ENCODE data around the gene PI16. TPM values are rescaled to one million over a fixed set of nuclear protein-coding genes. Genes with fewer than 3 reads are reported as not detected.

PI16 gene
- total and polyA plus RNA-seq, 2 of the 13 experiments (the other 11 are each of a cell fraction or from before 2014, with no cell fraction given), result not detected

DNA sequence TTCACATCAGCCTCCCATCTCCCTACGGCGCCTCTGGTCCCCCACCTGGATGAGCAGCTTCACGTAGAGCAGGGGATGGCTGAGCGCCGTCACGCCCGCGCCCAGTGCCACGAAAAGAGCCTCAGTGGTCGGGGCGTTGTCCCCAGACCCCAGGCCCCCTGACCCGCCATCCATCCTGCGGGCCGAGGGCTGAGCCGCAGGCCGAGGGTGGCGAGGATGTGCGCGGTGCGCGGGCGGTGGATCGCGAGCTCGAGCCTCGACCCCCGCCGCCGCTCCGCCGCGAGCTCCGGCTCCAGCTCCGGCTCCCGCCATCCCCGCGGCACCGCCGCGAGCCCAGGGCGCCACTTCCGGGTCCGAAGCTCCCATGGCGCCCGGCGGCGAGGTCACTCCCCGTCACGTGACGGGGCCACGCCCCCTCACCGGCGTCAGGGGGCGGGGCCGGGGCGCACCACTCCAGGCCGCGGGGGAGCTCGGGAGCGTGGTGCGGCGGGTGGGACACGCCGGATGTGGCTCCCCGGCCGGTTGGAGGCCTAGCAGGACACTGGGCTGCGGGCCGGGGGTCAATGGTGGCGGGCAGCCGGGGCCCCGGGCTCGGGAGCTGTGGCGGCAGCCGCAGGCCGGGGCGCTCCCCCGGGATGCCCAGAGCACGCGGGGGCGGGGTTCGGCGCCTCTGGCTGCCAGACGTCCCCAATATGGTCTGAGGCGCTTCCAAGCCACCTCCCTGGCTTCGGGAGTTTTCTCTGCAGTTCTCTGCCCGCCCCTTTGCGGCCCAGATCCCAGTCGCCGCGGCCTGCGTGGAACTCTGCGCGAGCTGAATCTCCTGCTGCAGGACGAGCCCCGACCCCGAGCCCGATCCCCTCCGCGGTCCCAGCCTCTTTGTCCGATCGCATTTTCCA lies 31.5 kb downstream of the PI16 start, which contains the start of gene MTCH1 (continued):
- TF ChIP-seq, protein P1, sequence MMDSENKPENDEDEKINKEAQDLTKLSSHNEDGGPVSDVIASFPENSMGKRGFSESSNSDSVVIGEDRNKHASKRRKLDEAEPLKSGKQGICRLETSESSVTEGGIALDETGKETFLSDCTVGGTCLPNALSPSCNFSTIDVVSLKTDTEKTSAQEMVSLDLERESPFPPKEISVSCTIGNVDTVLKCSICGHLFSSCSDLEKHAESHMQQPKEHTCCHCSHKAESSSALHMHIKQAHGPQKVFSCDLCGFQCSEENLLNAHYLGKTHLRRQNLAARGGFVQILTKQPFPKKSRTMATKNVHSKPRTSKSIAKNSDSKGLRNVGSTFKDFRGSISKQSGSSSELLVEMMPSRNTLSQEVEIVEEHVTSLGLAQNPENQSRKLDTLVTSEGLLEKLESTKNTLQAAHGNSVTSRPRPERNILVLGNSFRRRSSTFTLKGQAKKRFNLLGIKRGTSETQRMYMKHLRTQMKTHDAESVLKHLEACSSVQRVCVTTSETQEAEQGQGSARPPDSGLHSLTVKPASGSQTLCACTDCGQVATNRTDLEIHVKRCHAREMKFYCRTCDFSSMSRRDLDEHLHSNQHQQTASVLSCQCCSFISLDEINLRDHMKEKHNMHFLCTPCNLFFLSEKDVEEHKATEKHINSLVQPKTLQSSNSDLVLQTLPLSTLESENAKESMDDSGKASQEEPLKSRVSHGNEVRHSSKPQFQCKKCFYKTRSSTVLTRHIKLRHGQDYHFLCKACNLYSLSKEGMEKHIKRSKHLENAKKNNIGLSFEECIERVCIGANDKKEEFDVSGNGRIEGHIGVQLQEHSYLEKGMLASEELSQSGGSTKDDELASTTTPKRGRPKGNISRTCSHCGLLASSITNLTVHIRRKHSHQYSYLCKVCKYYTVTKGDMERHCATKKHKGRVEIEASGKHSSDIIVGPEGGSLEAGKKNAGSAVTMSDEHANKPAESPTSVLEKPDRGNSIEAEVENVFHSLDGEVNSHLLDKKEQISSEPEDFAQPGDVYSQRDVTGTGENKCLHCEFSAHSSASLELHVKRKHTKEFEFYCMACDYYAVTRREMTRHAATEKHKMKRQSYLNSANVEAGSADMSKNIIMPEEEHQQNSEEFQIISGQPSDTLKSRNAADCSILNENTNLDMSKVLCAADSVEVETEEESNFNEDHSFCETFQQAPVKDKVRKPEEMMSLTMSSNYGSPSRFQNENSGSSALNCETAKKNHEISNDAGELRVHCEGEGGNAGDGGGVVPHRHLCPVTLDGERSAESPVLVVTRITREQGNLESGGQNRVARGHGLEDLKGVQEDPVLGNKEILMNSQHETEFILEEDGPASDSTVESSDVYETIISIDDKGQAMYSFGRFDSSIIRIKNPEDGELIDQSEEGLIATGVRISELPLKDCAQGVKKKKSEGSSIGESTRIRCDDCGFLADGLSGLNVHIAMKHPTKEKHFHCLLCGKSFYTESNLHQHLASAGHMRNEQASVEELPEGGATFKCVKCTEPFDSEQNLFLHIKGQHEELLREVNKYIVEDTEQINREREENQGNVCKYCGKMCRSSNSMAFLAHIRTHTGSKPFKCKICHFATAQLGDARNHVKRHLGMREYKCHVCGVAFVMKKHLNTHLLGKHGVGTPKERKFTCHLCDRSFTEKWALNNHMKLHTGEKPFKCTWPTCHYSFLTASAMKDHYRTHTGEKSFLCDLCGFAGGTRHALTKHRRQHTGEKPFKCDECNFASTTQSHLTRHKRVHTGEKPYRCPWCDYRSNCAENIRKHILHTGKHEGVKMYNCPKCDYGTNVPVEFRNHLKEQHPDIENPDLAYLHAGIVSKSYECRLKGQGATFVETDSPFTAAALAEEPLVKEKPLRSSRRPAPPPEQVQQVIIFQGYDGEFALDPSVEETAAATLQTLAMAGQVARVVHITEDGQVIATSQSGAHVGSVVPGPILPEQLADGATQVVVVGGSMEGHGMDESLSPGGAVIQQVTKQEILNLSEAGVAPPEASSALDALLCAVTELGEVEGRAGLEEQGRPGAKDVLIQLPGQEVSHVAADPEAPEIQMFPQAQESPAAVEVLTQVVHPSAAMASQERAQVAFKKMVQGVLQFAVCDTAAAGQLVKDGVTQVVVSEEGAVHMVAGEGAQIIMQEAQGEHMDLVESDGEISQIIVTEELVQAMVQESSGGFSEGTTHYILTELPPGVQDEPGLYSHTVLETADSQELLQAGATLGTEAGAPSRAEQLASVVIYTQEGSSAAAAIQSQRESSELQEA (CRISPR knock-in tag; IDR thresholded peaks at IDR 0.05; ENCODE audit: not compliant biosample characterization), result no peak
- TF ChIP-seq ZNF773 (CRISPR knock-in tag; IDR thresholded peaks at IDR 0.05; ENCODE audit: borderline replicate concordance) (no peak), TBX2 (CRISPR knock-in tag; IDR thresholded peaks at IDR 0.05; ENCODE audit: borderline replicate concordance) (peak; percentile 74), ZSCAN22 (CRISPR knock-in tag; IDR thresholded peaks at IDR 0.05) (peak; percentile 33; the same call in 1 of the 2 replicates), ZC3H4 (CRISPR knock-in tag; IDR thresholded peaks at IDR 0.05; ENCODE audit: borderline replicate concordance) (no peak), TEAD2 (CRISPR knock-in tag; IDR thresholded peaks at IDR 0.05) (no peak), AGO2 (optimal IDR thresholded peaks at IDR 0.05; ENCODE audit: low read depth, low read length) (peak; percentile 84), ZNF24 (IDR thresholded peaks at IDR 0.05) (0 out of 2 replicates have a peak, but pooled peaks have one; percentile 68), ADNP (CRISPR knock-in tag; IDR thresholded peaks at IDR 0.05) (no peak), MTA1 (CRISPR knock-in tag; IDR thresholded peaks at IDR 0.05; ENCODE audit: borderline replicate concordance) (0 out of 2 replicates have a peak, but pooled peaks have one; percentile 18), HIVEP1 (CRISPR knock-in tag; IDR thresholded peaks at IDR 0.05) (no peak), GFI1 (CRISPR knock-in tag; IDR thresholded peaks at IDR 0.05; ENCODE audit: borderline replicate concordance) (peak; percentile 52; the same call in 1 of the 2 replicates), SP4 (CRISPR knock-in tag; IDR thresholded peaks at IDR 0.05) (peak; percentile 99), SP5 (CRISPR knock-in tag; IDR thresholded peaks at IDR 0.05; ENCODE audit: borderline replicate concordance, low read depth) (peak; percentile 83), ZNF777 (CRISPR knock-in tag; IDR thresholded peaks at IDR 0.05) (no peak), IKZF1 (IDR thresholded peaks at IDR 0.05) (no peak), NFRKB (IDR thresholded peaks at IDR 0.05) (no peak), SUZ12 (IDR thresholded peaks at IDR 0.05; ENCODE audit: low read depth, low read length) (no peak)
- TF ChIP-seq, protein P2, sequence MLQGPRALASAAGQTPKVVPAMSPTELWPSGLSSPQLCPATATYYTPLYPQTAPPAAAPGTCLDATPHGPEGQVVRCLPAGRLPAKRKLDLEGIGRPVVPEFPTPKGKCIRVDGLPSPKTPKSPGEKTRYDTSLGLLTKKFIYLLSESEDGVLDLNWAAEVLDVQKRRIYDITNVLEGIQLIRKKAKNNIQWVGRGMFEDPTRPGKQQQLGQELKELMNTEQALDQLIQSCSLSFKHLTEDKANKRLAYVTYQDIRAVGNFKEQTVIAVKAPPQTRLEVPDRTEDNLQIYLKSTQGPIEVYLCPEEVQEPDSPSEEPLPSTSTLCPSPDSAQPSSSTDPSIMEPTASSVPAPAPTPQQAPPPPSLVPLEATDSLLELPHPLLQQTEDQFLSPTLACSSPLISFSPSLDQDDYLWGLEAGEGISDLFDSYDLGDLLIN (CRISPR knock-in tag; IDR thresholded peaks at IDR 0.05; ENCODE audit: borderline replicate concordance), result peak; percentile 74; the same call in 1 of the 2 replicates
- TF ChIP-seq, protein P3, sequence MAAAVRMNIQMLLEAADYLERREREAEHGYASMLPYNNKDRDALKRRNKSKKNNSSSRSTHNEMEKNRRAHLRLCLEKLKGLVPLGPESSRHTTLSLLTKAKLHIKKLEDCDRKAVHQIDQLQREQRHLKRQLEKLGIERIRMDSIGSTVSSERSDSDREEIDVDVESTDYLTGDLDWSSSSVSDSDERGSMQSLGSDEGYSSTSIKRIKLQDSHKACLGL (CRISPR knock-in tag; IDR thresholded peaks at IDR 0.05), result peak; percentile 59; the same call in 1 of the 2 replicates

All from HepG2 (cell line).